C4-2B (cell line): Measurements from ENCODE around the gene EFCAB8.

ENCODE experiments used
- H3K27ac ChIP-seq: fragments of 450-650 bp; 2 replicates; pipeline ENCODE4 v1.5.1; 2017
- CTCF ChIP-seq: fragments of 450-650 bp; conservative IDR thresholded peaks from 2 replicates; pipeline ENCODE4 v1.5.1; 2017; ENCODE audit warnings: mild to moderate bottlenecking
- ZFX ChIP-seq: fragments of 450-650 bp; IDR thresholded peaks from 2 replicates; pipeline ENCODE4 v1.6.1; 2017

The EFCAB8 gene

GRCh38 chr20:32975698-32976674 lies 117.3 kb downstream of the EFCAB8 start:
- no peak overlapping the region for H3K27ac ChIP-seq
- TF ChIP-seq CTCF = no peak

GRCh38 chr20:32976746-32977145 lies 118.0 kb downstream of the EFCAB8 start:
- TF ChIP-seq CTCF (no peak), ZFX (no peak)
- H3K27ac ChIP-seq = no peak overlapping the region

- TF ChIP-seq CTCF (no peak), ZFX (no peak)
- no peak overlapping the region for H3K27ac ChIP-seq
Observed at GRCh38 chr20:32977281-32978008, 118.7 kb downstream of the EFCAB8 start.

- TF ChIP-seq ZFX = no peak
- TF ChIP-seq CTCF = no peak
- H3K27ac ChIP-seq = no peak overlapping the region
Observed at GRCh38 chr20:32978009-32978335, 119.2 kb downstream of the EFCAB8 start.

- H3K27ac ChIP-seq = no peak overlapping the region
- TF ChIP-seq CTCF = no peak
- TF ChIP-seq ZFX = no peak
Observed at GRCh38 chr20:32979201-32979998, 120.7 kb downstream of the EFCAB8 start.

GRCh38 chr20:32980131-32980941 lies 121.6 kb downstream of the EFCAB8 start:
- TF ChIP-seq CTCF = no peak
- no peak for TF ChIP-seq ZFX
- H3K27ac ChIP-seq = no peak overlapping the region
